OCI-LY7 (cell line): ENCODE results near the gene KANSL3. TPM values are rescaled to one million over a fixed set of nuclear protein-coding genes. Genes with fewer than 3 reads are reported as not detected.

ENCODE experiments used
- BruUV-seq: library from RNA; stranded (reverse); fragments of 400-500 nt; replicated peaks from 2 replicates; lab custom pipeline; 2021; lab: Mats Ljungman, UMichigan
- CTCF ChIA-PET: fragments of 300-600 bp; sonication (Branson Sonifier 250); formaldehyde crosslinking; loops from one replicate; lab custom pipeline; 2022; ENCODE audit warnings: antibody characterized with exemption; ENCODE audit not compliant: unreplicated experiment; lab: Charles Lee
- POLR2A ChIA-PET: fragments of 300-600 bp; sonication (Branson Sonifier 250); formaldehyde crosslinking; loops from one replicate; lab custom pipeline; 2022; ENCODE audit warnings: antibody characterized with exemption; lab: Charles Lee
- DNase-seq: peaks from one replicate; pipeline ENCODE4 v3.0.0-alpha.2; 2015; ENCODE audit warnings: low spot score
- H2AFZ ChIP-seq: fragments of 200-600 bp; sonication (generic), shearing (Covaris generic); 2 replicates; pipeline ENCODE4 v1.6.1; 2014; ENCODE audit warnings: mild to moderate bottlenecking, antibody characterized with exemption, low read length, moderate library complexity
- H3K27ac ChIP-seq: fragments of 200-600 bp; sonication (generic); 2 replicates; pipeline ENCODE4 v1.5.1; 2014; ENCODE audit warnings: mixed run types, low read depth, mild to moderate bottlenecking, moderate library complexity, low read length, inconsistent platforms; ENCODE audit not compliant: poor library complexity, severe bottlenecking
- H3K36me3 ChIP-seq: fragments of 200-600 bp; sonication (generic); 2 replicates; pipeline ENCODE4 v1.6.1; 2014; ENCODE audit warnings: mild to moderate bottlenecking, antibody characterized with exemption, low read length, moderate library complexity, mixed read lengths; ENCODE audit not compliant: insufficient read depth
- H3K4me1 ChIP-seq: fragments of 200-600 bp; sonication (generic); 2 replicates; pipeline ENCODE4 v1.5.1; 2014; ENCODE audit warnings: mild to moderate bottlenecking, low read length; ENCODE audit not compliant: insufficient read depth, poor library complexity, severe bottlenecking
- H3K4me2 ChIP-seq: fragments of 200-600 bp; sonication (generic); 2 replicates; pipeline ENCODE4 v1.6.1; 2014; ENCODE audit warnings: mild to moderate bottlenecking, low read length
- H3K4me3 ChIP-seq: fragments of 200-600 bp; sonication (generic); 2 replicates; pipeline ENCODE4 v1.5.1; 2014; ENCODE audit warnings: mild to moderate bottlenecking, low read depth, low read length; ENCODE audit not compliant: poor library complexity, severe bottlenecking
- H3K79me2 ChIP-seq: fragments of 200-600 bp; sonication (generic); 2 replicates; pipeline ENCODE4 v1.6.1; 2016; ENCODE audit warnings: low read depth, mild to moderate bottlenecking, low read length, moderate library complexity, mixed read lengths; ENCODE audit not compliant: insufficient read depth
- H3K9me2 ChIP-seq: fragments of 200-600 bp; sonication (generic); 2 replicates; pipeline ENCODE4 v1.6.1; 2016; ENCODE audit warnings: mild to moderate bottlenecking, low read length, mixed read lengths; ENCODE audit not compliant: insufficient read depth
- H3K9me3 ChIP-seq: fragments of 200-600 bp; sonication (generic); 2 replicates; pipeline ENCODE4 v1.6.1; 2014; ENCODE audit warnings: mild to moderate bottlenecking, mixed run types, low read length, mixed read lengths
- H4K20me1 ChIP-seq: fragments of 200-600 bp; sonication (generic); 2 replicates; pipeline ENCODE4 v1.6.1; 2014; ENCODE audit warnings: mild to moderate bottlenecking, antibody characterized with exemption, low read length, moderate library complexity, mixed read lengths; ENCODE audit not compliant: insufficient read depth
- EZH2phosphoT487 ChIP-seq: fragments of 200-600 bp; sonication (generic); IDR thresholded peaks from 2 replicates; pipeline ENCODE4 v1.6.1; 2018; ENCODE audit warnings: low read depth, borderline replicate concordance, mild to moderate bottlenecking, mixed run types, antibody characterized with exemption, low read length, moderate library complexity, mixed read lengths
- intact Hi-C: fragments of 100-400 bp; cut with micrococcal nuclease; formaldehyde crosslinking; loops from one replicate; pipeline ENCODE4 v1.10.0; 2022; ENCODE audit not compliant: unreplicated experiment
- total RNA-seq, 2 experiments: library from RNA; depleted of rRNA in 1 of 2; stranded (reverse); fragments of >200 nt in 1 of 2; shearing (Covaris generic) in 1 of 2; gene quantifications; 2 replicates each; pipeline ENCODE4 v1.2.3, GENCODE V29; 2014 to 2022
- TF ChIP-seq, protein P1 (sequence below): fragments of 200-600 bp; sonication (generic); conservative IDR thresholded peaks from 2 replicates; pipeline ENCODE4 v1.5.1; 2014; ENCODE audit warnings: mild to moderate bottlenecking, antibody characterized with exemption, low read length, moderate library complexity, mixed read lengths

The KANSL3 gene
- total RNA-seq, 2 experiments from 2014 or later = 46.4 to 51.6 TPM

- Histone ChIP-seq H4K20me1 (no peaks in the 10 kb centered on the region), H3K36me3 (no peaks in the 10 kb centered on the region), H3K9me3 (no peaks in the 10 kb centered on the region), H3K4me2 (no peak overlapping the region), H3K4me3 (no peak overlapping the region), H3K27ac (no peak overlapping the region), H3K79me2 (no peaks in the 10 kb centered on the region), H2AFZ (no peak overlapping the region), H3K9me2 (no peaks in the 10 kb centered on the region), H3K4me1 (no peaks in the 10 kb centered on the region)
- ChIA-PET POLR2A (no interaction called here), CTCF (no interaction called here)
- DNase-seq = no peak
- intact Hi-C loops = no loop called here
- TF ChIP-seq, protein P1, sequence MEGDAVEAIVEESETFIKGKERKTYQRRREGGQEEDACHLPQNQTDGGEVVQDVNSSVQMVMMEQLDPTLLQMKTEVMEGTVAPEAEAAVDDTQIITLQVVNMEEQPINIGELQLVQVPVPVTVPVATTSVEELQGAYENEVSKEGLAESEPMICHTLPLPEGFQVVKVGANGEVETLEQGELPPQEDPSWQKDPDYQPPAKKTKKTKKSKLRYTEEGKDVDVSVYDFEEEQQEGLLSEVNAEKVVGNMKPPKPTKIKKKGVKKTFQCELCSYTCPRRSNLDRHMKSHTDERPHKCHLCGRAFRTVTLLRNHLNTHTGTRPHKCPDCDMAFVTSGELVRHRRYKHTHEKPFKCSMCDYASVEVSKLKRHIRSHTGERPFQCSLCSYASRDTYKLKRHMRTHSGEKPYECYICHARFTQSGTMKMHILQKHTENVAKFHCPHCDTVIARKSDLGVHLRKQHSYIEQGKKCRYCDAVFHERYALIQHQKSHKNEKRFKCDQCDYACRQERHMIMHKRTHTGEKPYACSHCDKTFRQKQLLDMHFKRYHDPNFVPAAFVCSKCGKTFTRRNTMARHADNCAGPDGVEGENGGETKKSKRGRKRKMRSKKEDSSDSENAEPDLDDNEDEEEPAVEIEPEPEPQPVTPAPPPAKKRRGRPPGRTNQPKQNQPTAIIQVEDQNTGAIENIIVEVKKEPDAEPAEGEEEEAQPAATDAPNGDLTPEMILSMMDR = no peak
- no peak for TF ChIP-seq EZH2phosphoT487
- BruUV-seq = no TSS peak
These were observed 81.4 kb downstream of the KANSL3 start for GRCh38 chr2:96556441-96557330.

DNA sequence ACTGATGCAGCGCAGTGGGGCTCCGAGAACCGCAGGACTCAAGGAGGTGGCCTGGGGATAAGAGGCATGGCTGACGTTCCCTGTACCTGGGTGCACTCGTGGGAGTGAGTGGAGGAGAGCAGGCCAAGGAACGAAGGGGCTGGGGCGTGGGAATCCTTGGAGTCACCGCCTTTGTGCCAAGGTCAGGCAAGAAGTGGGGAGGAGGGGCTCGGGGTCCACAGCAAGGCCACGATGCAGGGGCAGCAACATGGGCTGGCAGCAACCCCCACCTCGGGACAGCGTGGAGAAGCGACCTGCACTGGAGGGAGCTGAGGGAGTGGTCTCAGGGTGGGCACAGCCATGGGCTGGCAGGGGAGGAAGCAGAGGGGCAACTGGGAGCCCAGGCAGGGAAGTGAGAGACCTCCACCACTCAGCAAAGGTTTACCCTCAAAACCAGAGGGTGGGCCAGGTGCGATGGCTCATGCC, 82.9 kb downstream of the KANSL3 start:
- Histone ChIP-seq H2AFZ (no peak overlapping the region), H4K20me1 (no peaks in the 10 kb centered on the region), H3K27ac (no peak overlapping the region), H3K4me2 (no peak overlapping the region), H3K4me3 (no peak overlapping the region), H3K9me2 (no peaks in the 10 kb centered on the region), H3K4me1 (no peaks in the 10 kb centered on the region), H3K36me3 (no peaks in the 10 kb centered on the region), H3K9me3 (no peaks in the 10 kb centered on the region), H3K79me2 (no peaks in the 10 kb centered on the region)
- POLR2A ChIA-PET = no interaction called here
- no peak for TF ChIP-seq EZH2phosphoT487
- TF ChIP-seq, protein P1 = no peak
- CTCF ChIA-PET = interaction anchor here (0.5 kb wide), 1 partner anchor 30 kb away, joined by 3 read pairs; no protein-coding TSS in a partner anchor
- intact Hi-C loops = loop anchor here (2.0 kb wide), 1 partner anchor 148 kb away; no protein-coding TSS in a partner anchor
- DNase-seq = no peak
- BruUV-seq = no TSS peak
